SW480 (cell line): ENCODE data around the gene TSPYL2.

Source experiments
- DNase-seq: peaks from one replicate; pipeline ENCODE4 v3.0.0-alpha.2; 2016; ENCODE audit warnings: low spot score

The TSPYL2 gene

GRCh38 chrX:53080628-53081580 lies 1.3 kb upstream of the TSPYL2 start:
- DNase-seq = no peak

- DNase-seq = no peak
These were observed 828 bp downstream of the TSPYL2 start for GRCh38 chrX:53082773-53083616.

- DNase-seq = no peak
These were observed 1.9 kb downstream of the TSPYL2 start for GRCh38 chrX:53084043-53084570.

- no peak for DNase-seq
These were observed 2.7 kb downstream of the TSPYL2 start for GRCh38 chrX:53084863-53085262.

GRCh38 chrX:53085661-53086229 lies 3.6 kb downstream of the TSPYL2 start:
- DNase-seq = no peak

- DNase-seq = no peak
These were observed 4.3 kb downstream of the TSPYL2 start for GRCh38 chrX:53086464-53086863.

- DNase-seq = no peak
These were observed 5.2 kb downstream of the TSPYL2 start for GRCh38 chrX:53087388-53087831.

GRCh38 chrX:53088136-53088974 lies 6.2 kb downstream of the TSPYL2 start:
- peak; percentile 48 for DNase-seq

- peak; percentile 76 for DNase-seq
These were observed 7.2 kb downstream of the TSPYL2 start for GRCh38 chrX:53089224-53089842.

- no peak for DNase-seq
These were observed 7.8 kb downstream of the TSPYL2 start for GRCh38 chrX:53089925-53090324.

- no peak for DNase-seq
These were observed 9.2 kb downstream of the TSPYL2 start for GRCh38 chrX:53091354-53091753.

GRCh38 chrX:53093177-53093655 lies 11.0 kb downstream of the TSPYL2 start:
- DNase-seq = peak; percentile 79

- peak; percentile 97 for DNase-seq
These were observed 11.8 kb downstream of the TSPYL2 start, which contains the start of gene KANTR for GRCh38 chrX:53093748-53094581. TSS of gene KANTR (plus strand) at chrX:53094142. CDS start at chrX:53124273, 30,131 bp downstream.

GRCh38 chrX:53094582-53094905 lies 12.4 kb downstream of the TSPYL2 start:
- no peak for DNase-seq

GRCh38 chrX:53095796-53096195 lies 13.6 kb downstream of the TSPYL2 start:
- DNase-seq = no peak

- no peak for DNase-seq
These were observed 32.8 kb downstream of the TSPYL2 start for GRCh38 chrX:53114864-53115549.

- no peak for DNase-seq
These were observed 33.3 kb downstream of the TSPYL2 start for GRCh38 chrX:53115550-53115874.

- peak; percentile 6 for DNase-seq
These were observed 33.9 kb downstream of the TSPYL2 start for GRCh38 chrX:53116101-53116500.

- no peak for DNase-seq
These were observed 39.8 kb downstream of the TSPYL2 start for GRCh38 chrX:53122013-53122412.
